Measurements from ENCODE around the gene SETX.

GRCh38 chr9:132293145-132293721 is 61.6 kb downstream of the SETX start:
- no peak for TF ChIP-seq EZH2 (IDR thresholded peaks at IDR 0.05; ENCODE audit: borderline replicate concordance, low read length)
- TF ChIP-seq, protein P1, sequence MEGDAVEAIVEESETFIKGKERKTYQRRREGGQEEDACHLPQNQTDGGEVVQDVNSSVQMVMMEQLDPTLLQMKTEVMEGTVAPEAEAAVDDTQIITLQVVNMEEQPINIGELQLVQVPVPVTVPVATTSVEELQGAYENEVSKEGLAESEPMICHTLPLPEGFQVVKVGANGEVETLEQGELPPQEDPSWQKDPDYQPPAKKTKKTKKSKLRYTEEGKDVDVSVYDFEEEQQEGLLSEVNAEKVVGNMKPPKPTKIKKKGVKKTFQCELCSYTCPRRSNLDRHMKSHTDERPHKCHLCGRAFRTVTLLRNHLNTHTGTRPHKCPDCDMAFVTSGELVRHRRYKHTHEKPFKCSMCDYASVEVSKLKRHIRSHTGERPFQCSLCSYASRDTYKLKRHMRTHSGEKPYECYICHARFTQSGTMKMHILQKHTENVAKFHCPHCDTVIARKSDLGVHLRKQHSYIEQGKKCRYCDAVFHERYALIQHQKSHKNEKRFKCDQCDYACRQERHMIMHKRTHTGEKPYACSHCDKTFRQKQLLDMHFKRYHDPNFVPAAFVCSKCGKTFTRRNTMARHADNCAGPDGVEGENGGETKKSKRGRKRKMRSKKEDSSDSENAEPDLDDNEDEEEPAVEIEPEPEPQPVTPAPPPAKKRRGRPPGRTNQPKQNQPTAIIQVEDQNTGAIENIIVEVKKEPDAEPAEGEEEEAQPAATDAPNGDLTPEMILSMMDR (IDR thresholded peaks at IDR 0.05; ENCODE audit: low read length) = no peak
